OCI-LY7 (cell line): ENCODE results near the gene SOX9. TPM values are rescaled to one million over a fixed set of nuclear protein-coding genes. Genes with fewer than 3 reads are reported as not detected.

Experiments used
- BruUV-seq: library from RNA; stranded (reverse); fragments of 400-500 nt; replicated peaks from 2 replicates; lab custom pipeline; 2021; lab: Mats Ljungman, UMichigan
- CTCF ChIA-PET: fragments of 300-600 bp; sonication (Branson Sonifier 250); formaldehyde crosslinking; loops from one replicate; lab custom pipeline; 2022; ENCODE audit warnings: antibody characterized with exemption; ENCODE audit not compliant: unreplicated experiment; lab: Charles Lee
- POLR2A ChIA-PET: fragments of 300-600 bp; sonication (Branson Sonifier 250); formaldehyde crosslinking; loops from one replicate; lab custom pipeline; 2022; ENCODE audit warnings: antibody characterized with exemption; lab: Charles Lee
- DNase-seq: peaks from one replicate; pipeline ENCODE4 v3.0.0-alpha.2; 2015; ENCODE audit warnings: low spot score
- H2AFZ ChIP-seq: fragments of 200-600 bp; sonication (generic), shearing (Covaris generic); 2 replicates; pipeline ENCODE4 v1.6.1; 2014; ENCODE audit warnings: mild to moderate bottlenecking, antibody characterized with exemption, low read length, moderate library complexity
- H3K27ac ChIP-seq: fragments of 200-600 bp; sonication (generic); 2 replicates; pipeline ENCODE4 v1.5.1; 2014; ENCODE audit warnings: mixed run types, low read depth, mild to moderate bottlenecking, moderate library complexity, low read length, inconsistent platforms; ENCODE audit not compliant: poor library complexity, severe bottlenecking
- H3K36me3 ChIP-seq: fragments of 200-600 bp; sonication (generic); 2 replicates; pipeline ENCODE4 v1.6.1; 2014; ENCODE audit warnings: mild to moderate bottlenecking, antibody characterized with exemption, low read length, moderate library complexity, mixed read lengths; ENCODE audit not compliant: insufficient read depth
- H3K4me1 ChIP-seq: fragments of 200-600 bp; sonication (generic); 2 replicates; pipeline ENCODE4 v1.5.1; 2014; ENCODE audit warnings: mild to moderate bottlenecking, low read length; ENCODE audit not compliant: insufficient read depth, poor library complexity, severe bottlenecking
- H3K4me2 ChIP-seq: fragments of 200-600 bp; sonication (generic); 2 replicates; pipeline ENCODE4 v1.6.1; 2014; ENCODE audit warnings: mild to moderate bottlenecking, low read length
- H3K4me3 ChIP-seq: fragments of 200-600 bp; sonication (generic); 2 replicates; pipeline ENCODE4 v1.5.1; 2014; ENCODE audit warnings: mild to moderate bottlenecking, low read depth, low read length; ENCODE audit not compliant: poor library complexity, severe bottlenecking
- H3K79me2 ChIP-seq: fragments of 200-600 bp; sonication (generic); 2 replicates; pipeline ENCODE4 v1.6.1; 2016; ENCODE audit warnings: low read depth, mild to moderate bottlenecking, low read length, moderate library complexity, mixed read lengths; ENCODE audit not compliant: insufficient read depth
- H3K9me2 ChIP-seq: fragments of 200-600 bp; sonication (generic); 2 replicates; pipeline ENCODE4 v1.6.1; 2016; ENCODE audit warnings: mild to moderate bottlenecking, low read length, mixed read lengths; ENCODE audit not compliant: insufficient read depth
- H3K9me3 ChIP-seq: fragments of 200-600 bp; sonication (generic); 2 replicates; pipeline ENCODE4 v1.6.1; 2014; ENCODE audit warnings: mild to moderate bottlenecking, mixed run types, low read length, mixed read lengths
- H4K20me1 ChIP-seq: fragments of 200-600 bp; sonication (generic); 2 replicates; pipeline ENCODE4 v1.6.1; 2014; ENCODE audit warnings: mild to moderate bottlenecking, antibody characterized with exemption, low read length, moderate library complexity, mixed read lengths; ENCODE audit not compliant: insufficient read depth
- CTCF ChIP-seq: fragments of 200-600 bp; sonication (generic); conservative IDR thresholded peaks from 2 replicates; pipeline ENCODE4 v1.5.1; 2014; ENCODE audit warnings: mild to moderate bottlenecking, antibody characterized with exemption, low read length, moderate library complexity, mixed read lengths
- EZH2phosphoT487 ChIP-seq: fragments of 200-600 bp; sonication (generic); IDR thresholded peaks from 2 replicates; pipeline ENCODE4 v1.6.1; 2018; ENCODE audit warnings: low read depth, borderline replicate concordance, mild to moderate bottlenecking, mixed run types, antibody characterized with exemption, low read length, moderate library complexity, mixed read lengths
- intact Hi-C: fragments of 100-400 bp; cut with micrococcal nuclease; formaldehyde crosslinking; loops from one replicate; pipeline ENCODE4 v1.10.0; 2022; ENCODE audit not compliant: unreplicated experiment
- total RNA-seq, 2 experiments: library from RNA; depleted of rRNA in 1 of 2; stranded (reverse); fragments of >200 nt in 1 of 2; shearing (Covaris generic) in 1 of 2; gene quantifications; 2 replicates each; pipeline ENCODE4 v1.2.3, GENCODE V29; 2014 to 2022

Gene SOX9
- total RNA-seq, 2 experiments from 2014 or later = not detected

- Histone ChIP-seq H3K79me2 (no peaks in the 10 kb centered on the region), H3K9me2 (no peaks in the 10 kb centered on the region), H3K9me3 (no peaks in the 10 kb centered on the region), H3K4me2 (no peak overlapping the region), H3K36me3 (no peaks in the 10 kb centered on the region), H2AFZ (no peak overlapping the region), H3K4me1 (no peaks in the 10 kb centered on the region), H3K4me3 (no peak overlapping the region), H3K27ac (no peak overlapping the region), H4K20me1 (no peaks in the 10 kb centered on the region)
- no peak for DNase-seq
- CTCF ChIA-PET = no interaction called here
- POLR2A ChIA-PET = no interaction called here
- no TSS peak for BruUV-seq
- intact Hi-C loops = no loop called here
- no peak for TF ChIP-seq EZH2phosphoT487
These were observed 44.5 kb downstream of the SOX9 start for GRCh38 chr17:72165192-72165866.

- DNase-seq = no peak
- no peaks in the 10 kb centered on the region for H3K9me2 ChIP-seq
- TF ChIP-seq CTCF (no peak), EZH2phosphoT487 (no peak)
- intact Hi-C loops = no loop called here
- BruUV-seq = no TSS peak
- no peaks in the 10 kb centered on the region for H3K79me2 ChIP-seq
- H3K36me3 ChIP-seq = no peaks in the 10 kb centered on the region
- no peak overlapping the region for H3K27ac ChIP-seq
- POLR2A ChIA-PET = no interaction called here
- no peaks in the 10 kb centered on the region for H3K4me1 ChIP-seq
- H3K4me3 ChIP-seq = no peak overlapping the region
- H3K4me2 ChIP-seq = no peak overlapping the region
- H2AFZ ChIP-seq = no peak overlapping the region
- no peaks in the 10 kb centered on the region for H3K9me3 ChIP-seq
- CTCF ChIA-PET = no interaction called here
- no peaks in the 10 kb centered on the region for H4K20me1 ChIP-seq
These were observed 45.1 kb downstream of the SOX9 start for GRCh38 chr17:72165867-72166439.

GRCh38 chr17:72167593-72167992 is 46.8 kb downstream of the SOX9 start:
- no peak for DNase-seq
- ChIA-PET POLR2A (no interaction called here), CTCF (no interaction called here)
- Histone ChIP-seq H3K27ac (no peak overlapping the region), H4K20me1 (no peaks in the 10 kb centered on the region), H3K9me2 (no peaks in the 10 kb centered on the region), H3K4me1 (no peaks in the 10 kb centered on the region), H3K4me2 (no peak overlapping the region), H2AFZ (no peak overlapping the region), H3K4me3 (no peak overlapping the region), H3K79me2 (no peaks in the 10 kb centered on the region), H3K9me3 (no peaks in the 10 kb centered on the region), H3K36me3 (no peaks in the 10 kb centered on the region)
- TF ChIP-seq EZH2phosphoT487 (no peak), CTCF (no peak)
- no TSS peak for BruUV-seq
- intact Hi-C loops = no loop called here
